Coronary artery (tissue), 2 donors: ENCODE data around the gene SULF2.

Experiments
- DNase-seq: peaks from one replicate; pipeline ENCODE4 v3.0.0-alpha.2; 2017; ENCODE audit warnings: low spot score
- H3K27ac ChIP-seq, 2 donors: fragments of 200-600 bp; sonication (generic); one replicate each; pipeline ENCODE4 v1.5.1; 2016 to 2019
- H3K4me3 ChIP-seq: fragments of 200-600 bp; sonication (generic); 2 replicates; pipeline ENCODE4 v1.5.1; 2016; ENCODE audit warnings: mild to moderate bottlenecking, moderate library complexity
- TF ChIP-seq, protein P1 (sequence below): fragments of 200-600 bp; sonication (generic); IDR thresholded peaks from one replicate; pipeline ENCODE4 v1.5.1; 2019; ENCODE audit warnings: antibody characterized with exemption

SULF2 gene

DNA sequence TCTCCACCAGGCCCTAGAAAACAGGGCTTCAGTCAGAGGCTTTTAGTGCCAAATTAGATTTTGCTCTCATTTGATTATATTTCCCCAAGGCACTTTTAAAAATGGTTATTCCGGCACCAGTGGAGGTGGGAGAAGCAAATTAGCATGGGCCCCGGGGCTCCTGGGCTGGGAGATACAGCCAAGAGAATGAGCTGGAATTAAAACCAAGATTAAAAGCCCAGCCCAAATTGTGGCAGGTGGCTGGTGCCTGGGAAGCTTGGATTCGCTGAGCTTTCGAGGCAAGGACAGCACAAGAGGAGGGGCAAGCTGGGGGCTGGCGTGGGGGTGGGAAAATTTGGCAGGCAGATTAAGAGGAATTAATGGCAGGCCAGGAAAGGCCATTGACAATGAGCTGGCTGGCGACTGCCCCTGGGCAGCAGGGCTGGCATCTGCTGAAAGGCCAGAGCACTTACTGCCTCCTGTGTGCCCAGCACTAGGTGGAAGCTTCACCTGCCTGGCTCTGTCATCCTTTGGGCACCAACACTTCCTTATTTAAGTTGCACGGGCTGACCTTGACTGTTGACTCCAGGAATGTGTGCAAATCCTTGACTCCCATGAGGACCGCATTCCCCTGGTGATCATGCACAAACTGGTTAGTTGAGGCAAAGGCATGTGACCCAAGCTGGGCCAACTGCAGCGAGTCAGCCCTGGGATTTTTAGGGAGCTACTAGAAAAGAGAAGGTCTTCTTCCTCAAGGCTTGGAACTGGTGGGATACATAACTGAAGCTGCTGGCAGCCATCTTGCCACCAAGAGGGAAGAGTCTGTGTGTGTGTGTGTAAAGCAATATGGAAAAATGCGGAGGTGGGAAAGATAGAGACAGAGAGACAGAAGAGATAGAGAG is 76.1 kb downstream of the SULF2 start:
- no peak overlapping the region for H3K4me3 ChIP-seq
- TF ChIP-seq, protein P1, sequence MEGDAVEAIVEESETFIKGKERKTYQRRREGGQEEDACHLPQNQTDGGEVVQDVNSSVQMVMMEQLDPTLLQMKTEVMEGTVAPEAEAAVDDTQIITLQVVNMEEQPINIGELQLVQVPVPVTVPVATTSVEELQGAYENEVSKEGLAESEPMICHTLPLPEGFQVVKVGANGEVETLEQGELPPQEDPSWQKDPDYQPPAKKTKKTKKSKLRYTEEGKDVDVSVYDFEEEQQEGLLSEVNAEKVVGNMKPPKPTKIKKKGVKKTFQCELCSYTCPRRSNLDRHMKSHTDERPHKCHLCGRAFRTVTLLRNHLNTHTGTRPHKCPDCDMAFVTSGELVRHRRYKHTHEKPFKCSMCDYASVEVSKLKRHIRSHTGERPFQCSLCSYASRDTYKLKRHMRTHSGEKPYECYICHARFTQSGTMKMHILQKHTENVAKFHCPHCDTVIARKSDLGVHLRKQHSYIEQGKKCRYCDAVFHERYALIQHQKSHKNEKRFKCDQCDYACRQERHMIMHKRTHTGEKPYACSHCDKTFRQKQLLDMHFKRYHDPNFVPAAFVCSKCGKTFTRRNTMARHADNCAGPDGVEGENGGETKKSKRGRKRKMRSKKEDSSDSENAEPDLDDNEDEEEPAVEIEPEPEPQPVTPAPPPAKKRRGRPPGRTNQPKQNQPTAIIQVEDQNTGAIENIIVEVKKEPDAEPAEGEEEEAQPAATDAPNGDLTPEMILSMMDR, result no peak
- DNase-seq, result no peak
- H3K27ac ChIP-seq, result no peak overlapping the region

DNA sequence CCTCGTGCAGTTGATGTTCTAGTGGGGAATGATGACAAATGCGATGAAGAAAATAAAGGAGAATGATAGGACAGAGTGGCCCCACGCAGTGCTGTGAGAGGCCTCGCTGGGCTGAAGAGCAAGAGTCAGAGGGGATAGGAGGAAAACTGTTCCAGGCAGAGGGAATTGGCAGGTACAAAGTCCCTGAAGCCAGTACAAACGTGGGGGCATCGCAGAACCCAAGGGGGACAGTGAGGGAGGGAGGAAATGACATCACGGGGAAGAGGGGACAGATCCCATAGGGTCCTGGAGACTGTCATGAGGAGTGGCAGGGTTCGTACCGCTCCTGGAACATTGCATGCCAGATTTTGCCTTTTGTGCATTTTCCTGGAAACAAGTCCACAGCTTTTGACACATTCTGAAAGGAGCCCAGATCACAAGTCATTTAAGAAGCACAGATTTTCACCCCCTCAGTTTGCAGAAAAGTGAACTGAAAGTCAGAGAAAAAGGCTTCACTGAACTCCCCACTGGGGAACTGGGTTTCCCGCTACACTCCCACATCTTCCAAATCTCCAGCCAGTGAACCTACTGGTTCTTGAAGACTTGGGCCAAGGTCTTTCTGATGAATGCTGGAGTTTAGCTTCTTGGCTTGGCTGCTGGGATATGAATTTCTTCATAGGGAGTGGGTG is 77.0 kb downstream of the SULF2 start:
- no peak for DNase-seq
- Histone ChIP-seq H3K4me3 (no peak overlapping the region), H3K27ac (no peak overlapping the region)
- TF ChIP-seq, protein P1, result no peak

DNA sequence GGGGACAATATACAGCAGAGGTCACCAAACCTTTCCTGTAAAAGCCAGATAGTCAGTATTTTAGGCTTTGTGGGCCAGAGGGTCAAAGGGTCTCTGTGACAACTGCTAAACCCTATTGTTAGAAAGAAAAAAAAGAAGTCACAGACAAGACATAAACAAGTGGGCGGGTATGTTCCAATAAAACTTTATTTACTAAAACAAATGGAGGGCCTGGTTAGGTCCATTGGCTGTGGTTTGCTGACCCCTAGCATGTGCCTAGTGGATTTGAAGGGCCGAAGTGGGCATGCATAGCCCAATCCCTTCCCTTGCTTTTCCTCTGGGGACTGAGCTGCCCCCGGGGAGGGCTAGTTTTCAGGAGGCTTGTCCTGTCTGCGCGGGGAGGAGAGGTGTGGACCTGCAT is 78.9 kb downstream of the SULF2 start:
- no peak overlapping the region for H3K27ac ChIP-seq
- DNase-seq, result no peak

DNA sequence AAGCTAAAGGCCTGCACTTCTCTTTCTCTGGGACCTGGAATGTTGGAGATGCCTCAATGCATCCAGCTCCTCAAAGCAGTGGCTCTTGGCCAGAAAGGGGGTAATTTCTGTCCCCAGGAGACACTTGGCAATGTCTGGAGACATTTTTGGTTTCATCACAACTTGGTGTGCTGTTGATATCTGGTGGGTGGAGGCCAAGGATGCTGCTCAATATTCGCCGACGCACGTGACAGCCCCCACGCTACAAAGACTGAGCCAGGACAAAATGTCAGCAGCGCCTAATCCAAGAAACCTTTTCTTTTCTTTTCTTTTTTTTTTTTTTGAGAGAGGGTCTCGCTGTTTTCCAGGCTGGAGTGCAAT is 79.8 kb downstream of the SULF2 start:
- DNase-seq, result no peak
- H3K4me3 ChIP-seq, result no peak overlapping the region
- H3K27ac ChIP-seq, result no peak overlapping the region
- TF ChIP-seq, protein P1, result no peak

More for the DNA sequence above, 78.9 kb downstream of the SULF2 start:
- TF ChIP-seq, protein P1, result no peak
- no peak overlapping the region for H3K4me3 ChIP-seq

DNA sequence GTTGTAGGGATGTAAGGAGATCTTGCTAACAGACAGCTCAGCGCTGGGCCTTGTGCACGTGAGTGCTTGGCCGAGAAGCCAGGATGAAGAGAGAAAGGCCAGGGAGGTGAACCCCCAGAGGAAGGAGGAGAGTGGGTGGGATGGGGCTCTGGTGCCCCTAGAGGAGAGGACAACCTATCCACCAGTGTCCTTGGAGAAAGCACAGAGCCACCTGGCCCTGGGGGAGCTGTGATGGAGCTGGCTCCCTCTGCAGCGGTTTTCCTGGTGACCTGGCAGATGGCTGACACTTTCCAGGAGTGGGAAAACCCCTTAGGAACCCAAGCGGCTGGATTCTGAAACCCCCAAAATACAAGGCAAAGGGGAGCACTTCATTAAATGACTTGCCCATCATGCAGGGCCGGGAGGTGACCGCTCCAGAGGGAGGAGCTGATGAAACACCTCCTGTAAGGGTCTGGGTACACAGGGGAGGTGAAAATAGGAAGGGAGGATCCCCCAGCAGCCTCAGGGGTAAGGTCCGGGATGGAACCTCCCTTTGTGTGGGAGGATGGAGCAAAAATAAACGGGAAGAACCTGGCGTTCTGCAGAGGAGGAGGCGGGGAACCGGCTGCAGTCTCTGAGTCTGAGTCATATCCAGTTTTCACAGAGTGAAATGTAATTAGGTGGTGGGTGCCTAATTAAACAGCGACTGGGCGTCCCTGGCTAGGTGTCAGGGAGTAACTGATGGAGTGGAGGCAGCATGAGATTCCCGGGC is 80.4 kb downstream of the SULF2 start:
- Histone ChIP-seq H3K27ac (peak overlapping the region in 1 of 2 donors; percentile 11), H3K4me3 (no peak overlapping the region)
- DNase-seq, result no peak
- TF ChIP-seq, protein P1, result no peak

DNA sequence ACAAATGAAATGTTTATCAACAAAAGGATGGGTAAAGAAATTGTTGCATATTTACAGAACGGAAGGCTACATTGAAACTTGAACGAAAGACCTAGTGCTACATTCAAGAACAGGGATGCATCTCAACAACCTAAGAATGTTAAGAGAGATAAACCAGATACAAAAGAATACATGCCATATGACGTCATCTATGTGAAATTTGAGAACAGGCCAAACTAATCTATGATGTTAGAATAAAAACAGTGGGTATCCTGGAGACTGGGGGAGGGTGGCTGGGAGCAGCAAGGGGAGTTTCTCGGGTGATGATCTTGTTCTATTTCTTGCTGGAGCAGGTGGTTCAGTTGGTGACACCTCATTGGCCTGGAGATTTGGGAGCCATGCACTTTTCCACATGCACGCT is 81.5 kb downstream of the SULF2 start:
- no peak for DNase-seq
- H3K27ac ChIP-seq, result no peak overlapping the region
- TF ChIP-seq, protein P1, result no peak
- H3K4me3 ChIP-seq, result no peak overlapping the region
